HepG2 (cell line): ENCODE results near the gene MIA. TPM values are rescaled to one million over a fixed set of nuclear protein-coding genes. Genes with fewer than 3 reads are reported as not detected.
A peak's percentile ranks its signal among the peaks of the same experiment; 100 is the strongest.

Source experiments
- ATAC-seq: fragments of 200-7000 bp; cut with Tn5 transposase; 3 replicates; pipeline ENCODE4 v1.9.1; 2020; ENCODE audit warnings: mild to moderate bottlenecking, moderate library complexity
- BruUV-seq: library from RNA; stranded (reverse); fragments of 400-500 nt; replicated peaks from 2 replicates; lab custom pipeline; 2021; lab: Mats Ljungman, UMichigan
- CTCF ChIA-PET: fragments of 300-600 bp; formaldehyde crosslinking; extraction: SDS; loops from one replicate; lab custom pipeline; 2021; ENCODE audit warnings: low total read pairs, inconsistent platforms, low intra/inter-chr PET ratio; lab: Yijun Ruan, JAX
- POLR2A ChIA-PET: fragments of 350-600 bp; sonication (Branson Sonifier 250); formaldehyde crosslinking; loops from one replicate; lab custom pipeline; 2020; ENCODE audit warnings: antibody characterized with exemption, inconsistent platforms; lab: Yijun Ruan, JAX
- DNase-seq: peaks from one replicate; pipeline ENCODE4 v3.0.0-alpha.2; 2015; ENCODE audit warnings: low spot score
- FAIRE-seq: peaks from 3 replicates; lab custom pipeline; 2011; peaks lifted over from hg19 to GRCh38; lab: Jason Lieb, UNC
- H2AFZ ChIP-seq: one replicate; pipeline ENCODE4 v1.6.1; 2011; ENCODE audit warnings: low read length, inconsistent platforms
- H3K27ac ChIP-seq: fragments of 300-600 bp; 3 replicates; pipeline ENCODE4 v1.8.0; 2011; ENCODE audit warnings: mixed run types, mild to moderate bottlenecking, mixed read lengths, low read length, inconsistent platforms; ENCODE audit not compliant: insufficient read depth; ENCODE audit errors: extremely low read length
- H3K27me3 ChIP-seq, 2 experiments: fragments of 200-600 bp in 1 of 2; 2 replicates in 1 of 2; 3 replicates in 1 of 2; pipeline versions ENCODE4 v1.6.0 to v1.8.0; 2011; ENCODE audit warnings: low read length in 2 of 2, mild to moderate bottlenecking in 2 of 2, moderate library complexity in 2 of 2, inconsistent platforms in 1 of 2; ENCODE audit not compliant: insufficient read depth in 2 of 2, control insufficient read depth in 1 of 2
- H3K36me3 ChIP-seq, 2 experiments: fragments of 200-600 bp in 1 of 2; replicated peaks in 1 of 2; 2 replicates in 1 of 2; 3 replicates in 1 of 2; pipeline versions ENCODE4 v1.5.1 to v1.8.0; 2011; ENCODE audit warnings: low read length in 2 of 2, inconsistent platforms in 1 of 2; ENCODE audit not compliant: insufficient read depth in 2 of 2, control insufficient read depth in 1 of 2
- H3K4me1 ChIP-seq: 2 replicates; pipeline ENCODE4 v1.5.1; 2012; ENCODE audit warnings: low read length, inconsistent platforms; ENCODE audit not compliant: insufficient read depth
- H3K4me2 ChIP-seq: 2 replicates; pipeline ENCODE4 v1.6.0; 2011; ENCODE audit warnings: low read depth, low read length, inconsistent platforms
- H3K4me3 ChIP-seq, 3 experiments: fragments of 200-600 bp in 1 of 3; sonication (generic), shearing (Covaris generic) in 1 of 3; replicated peaks in 1 of 3; 2 replicates each; pipeline ENCODE4 v1.5.1; 2011 to 2016; ENCODE audit warnings: low read length in 3 of 3, inconsistent platforms in 2 of 3, low read depth in 2 of 3, mild to moderate bottlenecking in 2 of 3, control low read depth in 1 of 3, mixed read lengths in 1 of 3; ENCODE audit not compliant: insufficient read depth in 1 of 3
- H3K79me2 ChIP-seq: one replicate; pipeline ENCODE4 v1.6.1; 2011; ENCODE audit warnings: low read length, inconsistent platforms; ENCODE audit not compliant: insufficient read depth
- H3K9ac ChIP-seq: 2 replicates; pipeline ENCODE4 v1.6.0; 2011; ENCODE audit warnings: mild to moderate bottlenecking, low read depth, low read length, inconsistent platforms; ENCODE audit not compliant: insufficient read depth
- H3K9me3 ChIP-seq: 2 replicates; pipeline ENCODE4 v1.5.1; 2012; ENCODE audit warnings: mild to moderate bottlenecking, low read length
- H4K20me1 ChIP-seq: 2 replicates; pipeline ENCODE4 v1.6.0; 2011; ENCODE audit warnings: inconsistent platforms, mild to moderate bottlenecking, low read length, moderate library complexity; ENCODE audit not compliant: insufficient read depth
- CBX5 ChIP-seq: sonication (generic); formaldehyde crosslinking; IDR thresholded peaks from 2 replicates; pipeline ENCODE4 v1.4.0; 2020; ENCODE audit warnings: missing genetic modification reagents, borderline replicate concordance
- CHCHD3 ChIP-seq: sonication (generic); formaldehyde crosslinking; IDR thresholded peaks from 2 replicates; pipeline ENCODE4 v1.8.0; 2022; ENCODE audit warnings: mild to moderate bottlenecking, missing genetic modification reagents, moderate library complexity
- FOSL2 ChIP-seq: sonication (generic); formaldehyde crosslinking; IDR thresholded peaks from 2 replicates; pipeline ENCODE4 v1.4.0; 2020; ENCODE audit warnings: missing genetic modification reagents
- GABPB1 ChIP-seq: IDR thresholded peaks from 2 replicates; pipeline ENCODE4 v1.6.1; 2016; ENCODE audit warnings: mild to moderate bottlenecking, missing genetic modification reagents, moderate library complexity, missing compliant biosample characterization
- PAXIP1 ChIP-seq: sonication (generic); formaldehyde crosslinking; conservative IDR thresholded peaks from 2 replicates; pipeline ENCODE4 v1.4.0; 2020; ENCODE audit warnings: mild to moderate bottlenecking, missing genetic modification reagents, moderate library complexity
- SAP130 ChIP-seq: IDR thresholded peaks from 2 replicates; pipeline ENCODE4 v1.6.1; 2016; ENCODE audit warnings: low read depth
- SRSF1 ChIP-seq: fragments of 200-400 bp; formaldehyde crosslinking; optimal IDR thresholded peaks from 2 replicates; pipeline ENCODE3; 2017; ENCODE audit warnings: mild to moderate bottlenecking, low read depth, low read length, moderate library complexity
- TEF ChIP-seq: sonication (generic); formaldehyde crosslinking; IDR thresholded peaks from 2 replicates; pipeline ENCODE4 v1.5.0; 2020; ENCODE audit warnings: missing genetic modification reagents
- TFAP4 ChIP-seq: sonication (generic); IDR thresholded peaks from 2 replicates; pipeline ENCODE4 v1.6.1; 2016; ENCODE audit warnings: low read depth, borderline replicate concordance
- TFE3 ChIP-seq: IDR thresholded peaks from 2 replicates; pipeline ENCODE4 v1.6.1; 2016
- YY1 ChIP-seq: IDR thresholded peaks from 2 replicates; pipeline ENCODE4 v1.6.1; 2011; ENCODE audit warnings: low read length, low read depth, moderate library complexity, mild to moderate bottlenecking; ENCODE audit not compliant: insufficient read depth, insufficient replicate concordance
- ZFP36L2 ChIP-seq: sonication (generic); formaldehyde crosslinking; IDR thresholded peaks from 2 replicates; pipeline ENCODE4 v1.4.0; 2020; ENCODE audit warnings: missing genetic modification reagents
- ZNF34 ChIP-seq: sonication (generic); formaldehyde crosslinking; IDR thresholded peaks from 2 replicates; pipeline ENCODE4 v1.4.0; 2020; ENCODE audit warnings: mild to moderate bottlenecking, missing genetic modification reagents, borderline replicate concordance
- ZNF747 ChIP-seq: sonication (generic); formaldehyde crosslinking; IDR thresholded peaks from 2 replicates; pipeline ENCODE4 v1.8.1; 2023; ENCODE audit warnings: missing genetic modification reagents, mild to moderate bottlenecking, borderline replicate concordance
- WGBS: methylation state at CpG from one replicate; pipeline ENCODE4 v1.1.6; 2017; ENCODE audit warnings: low lambda C conversion rate; 5-methylcytosine and 5-hydroxymethylcytosine counted together
- in situ Hi-C: cut with HindIII; loops from 2 replicates; pipeline ENCODE4 v1.10.0; 2017; ENCODE audit warnings: low pct_unique_long_range_greater_than_20kb; ENCODE audit not compliant: extremely low pct_ligation_motif_present
- intact Hi-C: fragments of 100-400 bp; cut with micrococcal nuclease; formaldehyde crosslinking; loops from one replicate; pipeline ENCODE4 v1.10.0; 2022; ENCODE audit not compliant: unreplicated experiment
- polyA plus RNA-seq, 8 experiments: library from polyadenylated mRNA; depleted of rRNA in 3 of 8; stranded (reverse) in 7 of 8; unstranded in 1 of 8; fragments of >200 nt; fragmentation: Illumina TruSeq in 4 of 8; extraction: Trizol in 4 of 8; gene quantifications; 2 replicates each; pipeline versions ENCODE4 v1.2.1 to v1.2.3, GENCODE V29; 2011 to 2016; ENCODE audit warnings: low read depth in 4 of 8, missing spikeins in 1 of 8, mixed read lengths in 1 of 8; ENCODE audit not compliant: insufficient read depth in 1 of 8
- total RNA-seq, 5 experiments: library from RNA; depleted of rRNA; stranded (reverse); fragments of >200 nt; fragmentation: Illumina TruSeq; extraction: Trizol; gene quantifications; 2 replicates each; pipeline ENCODE4 v1.2.3, GENCODE V29; 2016; ENCODE audit warnings: low read depth in 1 of 5

The MIA gene
- total and polyA plus RNA-seq, 2 of the 13 experiments (the other 11 are each of a cell fraction or from before 2014, with no cell fraction given), result 0.61 TPM; not detected in 1

- peak within 1 kb of the TSS; percentile 95 for H3K27ac ChIP-seq
- H3K4me1 ChIP-seq, result peaks cover 68% of the 10 kb centered on the region
- peaks cover 0 to under 1% of the 10 kb centered on the region in 2 experiments; a peak in 3 of 5 replicates for H3K36me3 ChIP-seq
- peaks cover 47% of the 10 kb centered on the region for H3K79me2 ChIP-seq
- in situ Hi-C loops, result loop anchor here (5.0 kb wide), 2 partner anchors 33 to 57 kb away; partner anchors contain the start of genes COQ8B and ITPKC
- POLR2A ChIA-PET, result interaction anchor here (0.7 to 2.9 kb wide), 27 partner anchors 8 to 1531 kb away, joined by 3 to 62 read pairs (median 5); partner anchors contain the start of genes COQ8B, EGLN2, ITPKC and MIA
- no peaks in the 10 kb centered on the region; a peak in 1 of 5 replicates for H3K27me3 ChIP-seq
- H3K4me2 ChIP-seq, result peak within 1 kb of the TSS; percentile 99
- 2% methylated on average over 37 of the region's 43 CpGs for WGBS
- H3K9ac ChIP-seq, result peak within 1 kb of the TSS; percentile 96
- no peaks in the 10 kb centered on the region for H3K9me3 ChIP-seq
- DNase-seq, result peak; percentile 99
- CTCF ChIA-PET, result no interaction called here
- H4K20me1 ChIP-seq, result peaks cover 16% of the 10 kb centered on the region
- intact Hi-C loops, result loop anchor here (2.0 kb wide), 1 partner anchor 31 kb away; no protein-coding TSS in a partner anchor
- BruUV-seq, result no TSS peak
- peak within 1 kb of the TSS; percentile 73 to 89 (median 74) for H3K4me3 ChIP-seq
- FAIRE-seq, result peak; percentile 98
- H2AFZ ChIP-seq, result no peak within 1 kb of the TSS
- peak; percentile 87 for ATAC-seq
- TF ChIP-seq YY1 (peak; percentile 96), PAXIP1 (peak; percentile 32; the same call in 1 of the 2 replicates), ZFP36L2 (CRISPR knock-in tag) (no peak), ZNF747 (CRISPR knock-in tag) (no peak), ZNF34 (CRISPR knock-in tag) (peak; percentile 72; the same call in 1 of the 2 replicates), FOSL2 (CRISPR knock-in tag) (peak; percentile 57), CBX5 (CRISPR knock-in tag) (no peak; the same call in 1 of the 2 replicates), TFAP4 (peak; percentile 94), SAP130 (CRISPR knock-in tag) (peak; percentile 88), CHCHD3 (CRISPR knock-in tag) (no peak), TEF (CRISPR knock-in tag) (no peak), SRSF1 (peak; percentile 62), GABPB1 (CRISPR knock-in tag) (peak; percentile 87), TFE3 (peak; percentile 94)
Observed at GRCh38 chr19:40750058-40750873, 25.1 kb upstream of the MIA start, which contains the start of gene ACTMAP. ACTMAP (minus strand) TSS chr19:40750477; CDS start chr19:40749803, 674 bp downstream.
